WTC11 (cell line): Measurements from ENCODE around the gene IFNGR2. TPM values are rescaled to one million over a fixed set of nuclear protein-coding genes. Genes with fewer than 3 reads are reported as not detected.

Source experiments
- ATAC-seq: fragments of 200-7000 bp; cut with Tn5 transposase; 2 replicates; pipeline ENCODE4 v1.10.0; 2021; ENCODE audit warnings: mild to moderate bottlenecking, moderate library complexity
- CTCF ChIA-PET: fragments of 300-600 bp; sonication (Branson Sonifier 250); formaldehyde crosslinking; loops from one replicate; lab custom pipeline; 2021; ENCODE audit warnings: antibody characterized with exemption; lab: Charles Lee
- POLR2A ChIA-PET: fragments of 350-600 bp; sonication (Branson Sonifier 250); formaldehyde crosslinking; loops from one replicate; lab custom pipeline; 2021; ENCODE audit warnings: antibody characterized with exemption; lab: Charles Lee
- DNase-seq: peaks from one replicate; pipeline ENCODE4 v3.0.0; 2021; ENCODE audit warnings: low spot score
- H3K27ac Mint-ChIP-seq: 2 replicates; pipeline ENCODE4 v1.8.0; 2021; ENCODE audit warnings: mixed read lengths
- H3K27me3 Mint-ChIP-seq: 2 replicates; pipeline ENCODE4 v1.8.0; 2021; ENCODE audit warnings: low read depth, mild to moderate bottlenecking, moderate library complexity, mixed read lengths
- H3K36me3 Mint-ChIP-seq: 2 replicates; pipeline ENCODE4 v1.8.0; 2021; ENCODE audit warnings: mixed read lengths
- H3K4me1 Mint-ChIP-seq: 2 replicates; pipeline ENCODE4 v1.8.0; 2022; ENCODE audit warnings: mixed read lengths
- H3K4me3 Mint-ChIP-seq: 2 replicates; pipeline ENCODE4 v1.8.0; 2021; ENCODE audit warnings: mild to moderate bottlenecking, moderate library complexity, mixed read lengths
- H3K9me3 Mint-ChIP-seq: 2 replicates; pipeline ENCODE4 v1.8.0; 2021; ENCODE audit warnings: mixed read lengths
- GRHL2 ChIP-seq: fragments of 250-450 bp; sonication (Bioruptor Pico); IDR thresholded peaks from 2 replicates; pipeline ENCODE4 v1.8.0; 2022; ENCODE audit warnings: mild to moderate bottlenecking, moderate library complexity; ENCODE audit not compliant: insufficient replicate concordance, severe bottlenecking
- IRF2 ChIP-seq: sonication (generic); formaldehyde crosslinking; IDR thresholded peaks from 2 replicates; pipeline ENCODE4 v1.8.0; 2022; ENCODE audit warnings: low read depth, missing genetic modification reagents, borderline replicate concordance
- JAZF1 ChIP-seq: fragments of 250-450 bp; sonication (Bioruptor Pico); IDR thresholded peaks from 2 replicates; pipeline ENCODE4 v1.9.0; 2021; ENCODE audit warnings: moderate library complexity, mild to moderate bottlenecking, inconsistent platforms
- MXD4 ChIP-seq: fragments of 250-450 bp; sonication (Bioruptor Pico); IDR thresholded peaks from 2 replicates; pipeline ENCODE4 v1.8.0; 2021; ENCODE audit warnings: mild to moderate bottlenecking, moderate library complexity, borderline replicate concordance
- NFE2L1 ChIP-seq: sonication (generic); formaldehyde crosslinking; IDR thresholded peaks from 2 replicates; pipeline ENCODE4 v1.8.1; 2023; ENCODE audit warnings: missing genetic modification reagents
- OVOL2 ChIP-seq: fragments of 250-450 bp; sonication (Bioruptor Pico); IDR thresholded peaks from 2 replicates; pipeline ENCODE4 v1.9.0; 2021; ENCODE audit warnings: mild to moderate bottlenecking, borderline replicate concordance
- RELA ChIP-seq: sonication (generic); formaldehyde crosslinking; IDR thresholded peaks from 2 replicates; pipeline ENCODE4 v1.8.1; 2022; ENCODE audit warnings: missing genetic modification reagents, mild to moderate bottlenecking, borderline replicate concordance
- SMAD3 ChIP-seq: sonication (generic); formaldehyde crosslinking; IDR thresholded peaks from 2 replicates; pipeline ENCODE4 v1.8.0; 2022; ENCODE audit warnings: missing genetic modification reagents, mild to moderate bottlenecking, borderline replicate concordance
- USF2 ChIP-seq: sonication (generic); formaldehyde crosslinking; IDR thresholded peaks from 2 replicates; pipeline ENCODE4 v1.8.1; 2023; ENCODE audit warnings: mild to moderate bottlenecking, missing genetic modification reagents, moderate library complexity
- ZNF263 ChIP-seq: sonication (generic); formaldehyde crosslinking; IDR thresholded peaks from 2 replicates; pipeline ENCODE4 v1.8.1; 2022; ENCODE audit warnings: low read depth, mild to moderate bottlenecking, moderate library complexity, missing genetic modification reagents
- ZNF281 ChIP-seq: sonication (generic); formaldehyde crosslinking; IDR thresholded peaks from 2 replicates; pipeline ENCODE4 v1.8.0; 2023; ENCODE audit warnings: mild to moderate bottlenecking, missing genetic modification reagents
- ZNF416 ChIP-seq: fragments of 250-450 bp; sonication (Bioruptor Pico); IDR thresholded peaks from 2 replicates; pipeline ENCODE4 v1.9.0; 2021; ENCODE audit warnings: mild to moderate bottlenecking, inconsistent platforms
- total RNA-seq: library from RNA; stranded (reverse); gene quantifications from 3 replicates; pipeline ENCODE4 v1.2.3, GENCODE V29; 2021
- TF ChIP-seq, protein P1 (sequence below): sonication (generic); formaldehyde crosslinking; IDR thresholded peaks from 2 replicates; pipeline ENCODE4 v1.8.0; 2023; ENCODE audit warnings: missing genetic modification reagents, mild to moderate bottlenecking, borderline replicate concordance
- TF ChIP-seq, protein P2 (sequence below): sonication (generic); formaldehyde crosslinking; IDR thresholded peaks from 2 replicates; pipeline ENCODE4 v1.8.1; 2022; ENCODE audit warnings: mild to moderate bottlenecking, moderate library complexity, missing genetic modification reagents
- TF ChIP-seq, protein P3 (sequence below): sonication (generic); formaldehyde crosslinking; IDR thresholded peaks from 2 replicates; pipeline ENCODE4 v1.8.0; 2022; ENCODE audit warnings: missing genetic modification reagents
- TF ChIP-seq, protein P4 (sequence below): sonication (generic); formaldehyde crosslinking; IDR thresholded peaks from 2 replicates; pipeline ENCODE4 v1.8.1; 2023; ENCODE audit warnings: mild to moderate bottlenecking, missing genetic modification reagents, moderate library complexity

IFNGR2 gene
- total RNA-seq, 1 experiment from 2014 or later, result 34.1 TPM

GRCh38 chr21:33428669-33429068 lies 25.5 kb downstream of the IFNGR2 start:
- ChIA-PET POLR2A (interaction anchor here (1.1 kb wide), 1 partner anchor 14 kb away, joined by 6 read pairs; no protein-coding TSS in a partner anchor), CTCF (interaction anchor here (1.7 kb wide), 1 partner anchor 67 kb away, joined by 6 read pairs; no protein-coding TSS in a partner anchor)
- no peaks in the 10 kb centered on the region for H3K9me3 Mint-ChIP-seq
- no peaks in the 10 kb centered on the region for H3K4me1 Mint-ChIP-seq
- no peak for ATAC-seq
- DNase-seq, result no peak
- no peak overlapping the region for H3K4me3 Mint-ChIP-seq
- H3K27me3 Mint-ChIP-seq, result no peaks in the 10 kb centered on the region
- peaks cover 54% of the 10 kb centered on the region for H3K36me3 Mint-ChIP-seq
- H3K27ac Mint-ChIP-seq, result peak overlapping the region; percentile 27; the same call in 1 of the 2 replicates
- TF ChIP-seq ZNF416 (no peak), NFE2L1 (CRISPR knock-in tag) (no peak), JAZF1 (CRISPR knock-in tag) (no peak), IRF2 (CRISPR knock-in tag) (no peak), GRHL2 (CRISPR knock-in tag) (no peak), USF2 (CRISPR knock-in tag) (no peak), RELA (no peak), SMAD3 (CRISPR knock-in tag) (no peak), ZNF281 (CRISPR knock-in tag) (no peak)
- TF ChIP-seq, protein P1, sequence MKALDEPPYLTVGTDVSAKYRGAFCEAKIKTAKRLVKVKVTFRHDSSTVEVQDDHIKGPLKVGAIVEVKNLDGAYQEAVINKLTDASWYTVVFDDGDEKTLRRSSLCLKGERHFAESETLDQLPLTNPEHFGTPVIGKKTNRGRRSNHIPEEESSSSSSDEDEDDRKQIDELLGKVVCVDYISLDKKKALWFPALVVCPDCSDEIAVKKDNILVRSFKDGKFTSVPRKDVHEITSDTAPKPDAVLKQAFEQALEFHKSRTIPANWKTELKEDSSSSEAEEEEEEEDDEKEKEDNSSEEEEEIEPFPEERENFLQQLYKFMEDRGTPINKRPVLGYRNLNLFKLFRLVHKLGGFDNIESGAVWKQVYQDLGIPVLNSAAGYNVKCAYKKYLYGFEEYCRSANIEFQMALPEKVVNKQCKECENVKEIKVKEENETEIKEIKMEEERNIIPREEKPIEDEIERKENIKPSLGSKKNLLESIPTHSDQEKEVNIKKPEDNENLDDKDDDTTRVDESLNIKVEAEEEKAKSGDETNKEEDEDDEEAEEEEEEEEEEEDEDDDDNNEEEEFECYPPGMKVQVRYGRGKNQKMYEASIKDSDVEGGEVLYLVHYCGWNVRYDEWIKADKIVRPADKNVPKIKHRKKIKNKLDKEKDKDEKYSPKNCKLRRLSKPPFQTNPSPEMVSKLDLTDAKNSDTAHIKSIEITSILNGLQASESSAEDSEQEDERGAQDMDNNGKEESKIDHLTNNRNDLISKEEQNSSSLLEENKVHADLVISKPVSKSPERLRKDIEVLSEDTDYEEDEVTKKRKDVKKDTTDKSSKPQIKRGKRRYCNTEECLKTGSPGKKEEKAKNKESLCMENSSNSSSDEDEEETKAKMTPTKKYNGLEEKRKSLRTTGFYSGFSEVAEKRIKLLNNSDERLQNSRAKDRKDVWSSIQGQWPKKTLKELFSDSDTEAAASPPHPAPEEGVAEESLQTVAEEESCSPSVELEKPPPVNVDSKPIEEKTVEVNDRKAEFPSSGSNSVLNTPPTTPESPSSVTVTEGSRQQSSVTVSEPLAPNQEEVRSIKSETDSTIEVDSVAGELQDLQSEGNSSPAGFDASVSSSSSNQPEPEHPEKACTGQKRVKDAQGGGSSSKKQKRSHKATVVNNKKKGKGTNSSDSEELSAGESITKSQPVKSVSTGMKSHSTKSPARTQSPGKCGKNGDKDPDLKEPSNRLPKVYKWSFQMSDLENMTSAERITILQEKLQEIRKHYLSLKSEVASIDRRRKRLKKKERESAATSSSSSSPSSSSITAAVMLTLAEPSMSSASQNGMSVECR (CRISPR knock-in tag), result no peak
- TF ChIP-seq, protein P2, sequence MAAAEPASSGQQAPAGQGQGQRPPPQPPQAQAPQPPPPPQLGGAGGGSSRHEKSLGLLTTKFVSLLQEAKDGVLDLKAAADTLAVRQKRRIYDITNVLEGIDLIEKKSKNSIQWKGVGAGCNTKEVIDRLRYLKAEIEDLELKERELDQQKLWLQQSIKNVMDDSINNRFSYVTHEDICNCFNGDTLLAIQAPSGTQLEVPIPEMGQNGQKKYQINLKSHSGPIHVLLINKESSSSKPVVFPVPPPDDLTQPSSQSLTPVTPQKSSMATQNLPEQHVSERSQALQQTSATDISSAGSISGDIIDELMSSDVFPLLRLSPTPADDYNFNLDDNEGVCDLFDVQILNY, result no peak

GRCh38 chr21:33430858-33431257 lies 27.6 kb downstream of the IFNGR2 start:
- Mint-ChIP-seq H3K4me1 (no peaks in the 10 kb centered on the region), H3K9me3 (no peaks in the 10 kb centered on the region), H3K36me3 (peaks cover 56% of the 10 kb centered on the region), H3K27me3 (no peaks in the 10 kb centered on the region), H3K27ac (no peak overlapping the region), H3K4me3 (no peak overlapping the region)
- ChIA-PET POLR2A (no interaction called here), CTCF (interaction anchor here (1.1 to 1.4 kb wide), 2 partner anchors 15 to 49 kb away, joined by 3 read pairs; partner anchors contain the start of gene TMEM50B)
- no peak for ATAC-seq
- DNase-seq, result no peak
- TF ChIP-seq, protein P3, sequence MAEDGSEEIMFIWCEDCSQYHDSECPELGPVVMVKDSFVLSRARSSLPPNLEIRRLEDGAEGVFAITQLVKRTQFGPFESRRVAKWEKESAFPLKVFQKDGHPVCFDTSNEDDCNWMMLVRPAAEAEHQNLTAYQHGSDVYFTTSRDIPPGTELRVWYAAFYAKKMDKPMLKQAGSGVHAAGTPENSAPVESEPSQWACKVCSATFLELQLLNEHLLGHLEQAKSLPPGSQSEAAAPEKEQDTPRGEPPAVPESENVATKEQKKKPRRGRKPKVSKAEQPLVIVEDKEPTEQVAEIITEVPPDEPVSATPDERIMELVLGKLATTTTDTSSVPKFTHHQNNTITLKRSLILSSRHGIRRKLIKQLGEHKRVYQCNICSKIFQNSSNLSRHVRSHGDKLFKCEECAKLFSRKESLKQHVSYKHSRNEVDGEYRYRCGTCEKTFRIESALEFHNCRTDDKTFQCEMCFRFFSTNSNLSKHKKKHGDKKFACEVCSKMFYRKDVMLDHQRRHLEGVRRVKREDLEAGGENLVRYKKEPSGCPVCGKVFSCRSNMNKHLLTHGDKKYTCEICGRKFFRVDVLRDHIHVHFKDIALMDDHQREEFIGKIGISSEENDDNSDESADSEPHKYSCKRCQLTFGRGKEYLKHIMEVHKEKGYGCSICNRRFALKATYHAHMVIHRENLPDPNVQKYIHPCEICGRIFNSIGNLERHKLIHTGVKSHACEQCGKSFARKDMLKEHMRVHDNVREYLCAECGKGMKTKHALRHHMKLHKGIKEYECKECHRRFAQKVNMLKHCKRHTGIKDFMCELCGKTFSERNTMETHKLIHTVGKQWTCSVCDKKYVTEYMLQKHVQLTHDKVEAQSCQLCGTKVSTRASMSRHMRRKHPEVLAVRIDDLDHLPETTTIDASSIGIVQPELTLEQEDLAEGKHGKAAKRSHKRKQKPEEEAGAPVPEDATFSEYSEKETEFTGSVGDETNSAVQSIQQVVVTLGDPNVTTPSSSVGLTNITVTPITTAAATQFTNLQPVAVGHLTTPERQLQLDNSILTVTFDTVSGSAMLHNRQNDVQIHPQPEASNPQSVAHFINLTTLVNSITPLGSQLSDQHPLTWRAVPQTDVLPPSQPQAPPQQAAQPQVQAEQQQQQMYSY (CRISPR knock-in tag), result no peak
- TF ChIP-seq IRF2 (CRISPR knock-in tag) (no peak), ZNF263 (CRISPR knock-in tag) (no peak), OVOL2 (CRISPR knock-in tag) (no peak), MXD4 (CRISPR knock-in tag) (no peak)
- TF ChIP-seq, protein P1 (CRISPR knock-in tag), result no peak
- TF ChIP-seq, protein P4, sequence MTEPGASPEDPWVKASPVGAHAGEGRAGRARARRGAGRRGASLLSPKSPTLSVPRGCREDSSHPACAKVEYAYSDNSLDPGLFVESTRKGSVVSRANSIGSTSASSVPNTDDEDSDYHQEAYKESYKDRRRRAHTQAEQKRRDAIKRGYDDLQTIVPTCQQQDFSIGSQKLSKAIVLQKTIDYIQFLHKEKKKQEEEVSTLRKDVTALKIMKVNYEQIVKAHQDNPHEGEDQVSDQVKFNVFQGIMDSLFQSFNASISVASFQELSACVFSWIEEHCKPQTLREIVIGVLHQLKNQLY, result no peak
